ENCODE measurements around the gene C2orf15.

DNA sequence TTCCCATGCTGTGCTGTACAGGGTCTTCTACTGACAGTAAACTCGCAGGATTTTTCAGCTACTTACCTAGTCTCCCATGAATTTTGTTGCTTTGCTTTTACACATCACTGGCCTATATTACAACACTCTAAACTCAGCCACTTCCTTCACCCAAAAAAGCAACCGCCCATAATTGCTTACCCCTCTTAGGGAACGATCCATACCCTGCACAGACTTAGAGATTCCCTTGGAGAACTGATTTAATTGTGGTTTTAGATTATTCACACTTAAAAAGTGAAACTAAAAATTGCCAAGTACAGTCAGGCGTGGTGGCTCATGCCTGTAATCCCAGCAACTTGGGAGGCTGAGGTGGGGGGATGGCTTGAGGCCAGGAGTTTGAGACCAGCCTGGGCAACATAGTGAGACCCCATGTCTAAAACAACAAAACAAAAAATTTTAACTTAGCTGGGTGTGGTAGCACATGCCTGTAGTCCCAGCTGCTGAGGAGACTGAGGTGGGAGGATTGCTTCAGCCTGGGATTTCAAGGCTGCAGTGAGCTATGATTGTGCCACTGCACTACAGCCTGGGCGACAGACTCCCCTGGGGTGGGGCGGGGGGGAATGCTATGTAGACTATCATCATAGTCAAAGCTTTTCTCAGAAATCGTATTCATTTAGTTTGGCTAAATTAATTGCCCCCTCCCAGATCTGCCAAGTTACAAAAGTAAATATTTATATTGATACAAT, 58.7 kb downstream of the C2orf15 start:
- TF ChIP-seq, protein P1, sequence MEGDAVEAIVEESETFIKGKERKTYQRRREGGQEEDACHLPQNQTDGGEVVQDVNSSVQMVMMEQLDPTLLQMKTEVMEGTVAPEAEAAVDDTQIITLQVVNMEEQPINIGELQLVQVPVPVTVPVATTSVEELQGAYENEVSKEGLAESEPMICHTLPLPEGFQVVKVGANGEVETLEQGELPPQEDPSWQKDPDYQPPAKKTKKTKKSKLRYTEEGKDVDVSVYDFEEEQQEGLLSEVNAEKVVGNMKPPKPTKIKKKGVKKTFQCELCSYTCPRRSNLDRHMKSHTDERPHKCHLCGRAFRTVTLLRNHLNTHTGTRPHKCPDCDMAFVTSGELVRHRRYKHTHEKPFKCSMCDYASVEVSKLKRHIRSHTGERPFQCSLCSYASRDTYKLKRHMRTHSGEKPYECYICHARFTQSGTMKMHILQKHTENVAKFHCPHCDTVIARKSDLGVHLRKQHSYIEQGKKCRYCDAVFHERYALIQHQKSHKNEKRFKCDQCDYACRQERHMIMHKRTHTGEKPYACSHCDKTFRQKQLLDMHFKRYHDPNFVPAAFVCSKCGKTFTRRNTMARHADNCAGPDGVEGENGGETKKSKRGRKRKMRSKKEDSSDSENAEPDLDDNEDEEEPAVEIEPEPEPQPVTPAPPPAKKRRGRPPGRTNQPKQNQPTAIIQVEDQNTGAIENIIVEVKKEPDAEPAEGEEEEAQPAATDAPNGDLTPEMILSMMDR (conservative IDR thresholded peaks at IDR 0.05; ENCODE audit: low read length) = no peak
- no peak for TF ChIP-seq EZH2phosphoT487 (IDR thresholded peaks at IDR 0.05; ENCODE audit: borderline replicate concordance, low read depth, low read length)
